GM23338 (cell line): ENCODE results near the gene GRIN2C. TPM values are rescaled to one million over a fixed set of nuclear protein-coding genes. Genes with fewer than 3 reads are reported as not detected.

Source experiments
- ATAC-seq: fragments of 200-7000 bp; cut with Tn5 transposase; 3 replicates; pipeline ENCODE4 v1.9.1; 2020
- DNase-seq: peaks from one replicate; pipeline ENCODE4 v3.0.0-alpha.2; 2015; ENCODE audit warnings: low spot score
- H2AFZ ChIP-seq: fragments of 200-600 bp; sonication (generic); 2 replicates; pipeline ENCODE4 v1.8.0; 2016; ENCODE audit warnings: antibody characterized with exemption, mild to moderate bottlenecking, moderate library complexity
- H3F3A ChIP-seq: fragments of 200-600 bp; sonication (generic); replicated peaks from 2 replicates; pipeline ENCODE4 v1.8.0; 2017; ENCODE audit warnings: antibody characterized with exemption, mixed run types, low read depth
- H3K27ac ChIP-seq: fragments of 200-600 bp; sonication (generic); 2 replicates; pipeline ENCODE4 v1.6.1; 2016; ENCODE audit warnings: low read depth
- H3K27me3 ChIP-seq: fragments of 200-600 bp; sonication (generic); 2 replicates; pipeline ENCODE4 v1.8.0; 2016; ENCODE audit warnings: mild to moderate bottlenecking, mixed run types, moderate library complexity; ENCODE audit not compliant: insufficient read depth
- H3K36me3 ChIP-seq: fragments of 200-600 bp; sonication (generic); 2 replicates; pipeline ENCODE4 v1.8.0; 2016; ENCODE audit warnings: mild to moderate bottlenecking; ENCODE audit not compliant: insufficient read depth
- H3K4me1 ChIP-seq: fragments of 200-600 bp; sonication (generic); 2 replicates; pipeline ENCODE4 v1.8.0; 2016; ENCODE audit warnings: mild to moderate bottlenecking, moderate library complexity; ENCODE audit not compliant: insufficient read depth
- H3K4me2 ChIP-seq: fragments of 200-600 bp; sonication (generic); 2 replicates; pipeline ENCODE4 v1.7.1; 2017; ENCODE audit warnings: mixed run types
- H3K4me3 ChIP-seq: fragments of 200-600 bp; sonication (generic); 2 replicates; pipeline ENCODE4 v1.6.1; 2016; ENCODE audit warnings: mixed run types
- H3K79me2 ChIP-seq: fragments of 200-600 bp; sonication (generic); replicated peaks from 2 replicates; pipeline ENCODE4 v1.8.0; 2017; ENCODE audit warnings: mild to moderate bottlenecking; ENCODE audit not compliant: insufficient read depth
- H3K9me2 ChIP-seq: fragments of 200-600 bp; sonication (generic); 2 replicates; pipeline ENCODE4 v1.8.0; 2017; ENCODE audit not compliant: insufficient read depth
- H4K20me1 ChIP-seq: fragments of 200-600 bp; sonication (generic); replicated peaks from 2 replicates; pipeline ENCODE4 v1.8.0; 2017; ENCODE audit warnings: mild to moderate bottlenecking; ENCODE audit not compliant: insufficient read depth
- H3K27ac Mint-ChIP-seq: 2 replicates; pipeline ENCODE4 v1.8.0; 2020; ENCODE audit warnings: inconsistent platforms, mild to moderate bottlenecking, moderate library complexity, mixed read lengths
- H3K27me3 Mint-ChIP-seq: 3 replicates; pipeline ENCODE4 v1.8.0; 2022; ENCODE audit warnings: low read depth, mild to moderate bottlenecking, moderate library complexity, mixed read lengths, inconsistent platforms; ENCODE audit not compliant: insufficient read depth, poor library complexity
- H3K36me3 Mint-ChIP-seq: 3 replicates; pipeline ENCODE4 v1.8.0; 2021; ENCODE audit warnings: low read depth, mild to moderate bottlenecking, inconsistent platforms, moderate library complexity, mixed read lengths
- H3K4me1 Mint-ChIP-seq: 3 replicates; pipeline ENCODE4 v1.8.0; 2020; ENCODE audit warnings: mild to moderate bottlenecking, inconsistent platforms, mixed read lengths
- H3K4me3 Mint-ChIP-seq: 3 replicates; pipeline ENCODE4 v1.8.0; 2021; ENCODE audit warnings: moderate library complexity, mild to moderate bottlenecking, inconsistent platforms, mixed read lengths
- H3K9me3 Mint-ChIP-seq: 3 replicates; pipeline ENCODE4 v1.8.0; 2020; ENCODE audit warnings: moderate library complexity, mild to moderate bottlenecking, inconsistent platforms, mixed read lengths
- CREB1 ChIP-seq: fragments of 250-450 bp; sonication (Bioruptor Pico); IDR thresholded peaks from 2 replicates; pipeline ENCODE4 v1.5.0; 2020; ENCODE audit warnings: low read depth, mild to moderate bottlenecking, moderate library complexity
- ETS1 ChIP-seq: IDR thresholded peaks from 2 replicates; pipeline ENCODE4 v1.6.1; 2016; ENCODE audit warnings: antibody characterized with exemption
- EZH2phosphoT487 ChIP-seq: fragments of 200-600 bp; sonication (generic); IDR thresholded peaks from one replicate; pipeline ENCODE4 v1.8.1; 2018; ENCODE audit warnings: antibody characterized with exemption; ENCODE audit not compliant: unreplicated experiment
- JUNB ChIP-seq: IDR thresholded peaks from one replicate; pipeline ENCODE4 v1.6.1; 2016; ENCODE audit warnings: antibody characterized with exemption; ENCODE audit not compliant: unreplicated experiment
- POLR2AphosphoS5 ChIP-seq: IDR thresholded peaks from 2 replicates; pipeline ENCODE4 v1.6.1; 2016; ENCODE audit warnings: antibody characterized with exemption, low read depth
- ZNF331 ChIP-seq: fragments of 250-450 bp; sonication (Bioruptor Pico); IDR thresholded peaks from 2 replicates; pipeline ENCODE4 v1.5.0; 2020; ENCODE audit warnings: low read depth, mild to moderate bottlenecking, moderate library complexity
- ZNF462 ChIP-seq: fragments of 250-450 bp; sonication (Bioruptor Pico); IDR thresholded peaks from 2 replicates; pipeline ENCODE4 v1.5.0; 2020; ENCODE audit warnings: mild to moderate bottlenecking, moderate library complexity
- polyA plus RNA-seq: library from polyadenylated mRNA; unstranded; fragments of >200 nt; fragmentation: Nextera tagmentation; extraction: Ambion mirVana; gene quantifications from 2 replicates; pipeline ENCODE4 v1.2.1, GENCODE V29; 2016
- total RNA-seq: library from RNA; depleted of rRNA; stranded (reverse); fragments of >200 nt; shearing (Covaris generic); gene quantifications from 2 replicates; pipeline ENCODE4 v1.2.3, GENCODE V29; 2014

Gene GRIN2C
- total and polyA plus RNA-seq, 2 experiments from 2014 or later = 0.10 to 0.19 TPM

- TF ChIP-seq ETS1 = no peak
- TF ChIP-seq POLR2AphosphoS5 = no peak
- no peak for TF ChIP-seq CREB1 (CRISPR knock-in tag)
Observed at GRCh38 chr17:74868908-74869255, 9.2 kb upstream of the GRIN2C start (continued).

GRCh38 chr17:74868251-74868907, 8.7 kb upstream of the GRIN2C start:
- H3K4me2 ChIP-seq = no peak overlapping the region
- H3K27ac Mint-ChIP-seq = no peak overlapping the region
- ATAC-seq (no peak), DNase-seq (no peak)
- no peak overlapping the region for H2AFZ ChIP-seq
- peaks cover 17% of the 10 kb centered on the region; the same call in 2 of the 3 replicates for H3K36me3 Mint-ChIP-seq
- no peak overlapping the region for H3K27ac ChIP-seq
- no peak overlapping the region for H3K4me3 Mint-ChIP-seq
- peaks cover 4% of the 10 kb centered on the region; the same call in 1 of the 2 replicates for H3F3A ChIP-seq
- peaks cover 2% of the 10 kb centered on the region; the same call in 1 of the 3 replicates for H3K9me3 Mint-ChIP-seq
- peaks cover 21% of the 10 kb centered on the region for H3K27me3 Mint-ChIP-seq
- 0 out of 2 replicates have a peak, but pooled peaks cover 7% of the 10 kb centered on the region for H3K27me3 ChIP-seq
- H3K4me1 ChIP-seq = peaks cover 4% of the 10 kb centered on the region; the same call in 1 of the 2 replicates
- no peaks in the 10 kb centered on the region for H3K36me3 ChIP-seq
- no peaks in the 10 kb centered on the region for H3K79me2 ChIP-seq
- peaks cover 22% of the 10 kb centered on the region for H3K4me1 Mint-ChIP-seq
- peaks cover 3% of the 10 kb centered on the region; the same call in 1 of the 2 replicates for H4K20me1 ChIP-seq
- no peak overlapping the region for H3K4me3 ChIP-seq
- no peak for TF ChIP-seq EZH2phosphoT487
- H3K9me2 ChIP-seq = no peaks in the 10 kb centered on the region

GRCh38 chr17:74866198-74866835, 6.6 kb upstream of the GRIN2C start:
- no peaks in the 10 kb centered on the region for H3K79me2 ChIP-seq
- Mint-ChIP-seq H3K36me3 (peaks cover 15% of the 10 kb centered on the region; the same call in 2 of the 3 replicates), H3K4me3 (no peak overlapping the region), H3K27ac (no peak overlapping the region), H3K9me3 (peaks cover 2% of the 10 kb centered on the region; the same call in 1 of the 3 replicates), H3K27me3 (peaks cover 26% of the 10 kb centered on the region), H3K4me1 (peaks cover 14% of the 10 kb centered on the region)
- H3K9me2 ChIP-seq = no peaks in the 10 kb centered on the region
- H3K27me3 ChIP-seq = peaks cover 11% of the 10 kb centered on the region
- H3F3A ChIP-seq = peaks cover 8% of the 10 kb centered on the region; the same call in 1 of the 2 replicates
- DNase-seq (no peak), ATAC-seq (no peak)
- H3K4me1 ChIP-seq = peaks cover 6% of the 10 kb centered on the region; the same call in 1 of the 2 replicates
- no peak overlapping the region for H3K4me3 ChIP-seq
- no peak overlapping the region for H2AFZ ChIP-seq
- no peaks in the 10 kb centered on the region for H3K36me3 ChIP-seq
- H4K20me1 ChIP-seq = peaks cover under 1% of the 10 kb centered on the region; the same call in 1 of the 2 replicates
- no peak overlapping the region for H3K4me2 ChIP-seq
- H3K27ac ChIP-seq = no peak overlapping the region
- TF ChIP-seq ZNF462 (no peak), JUNB (no peak), POLR2AphosphoS5 (no peak), ZNF331 (CRISPR knock-in tag) (no peak)
